GM23338 (cell line): ENCODE data around the gene EML4. TPM values are rescaled to one million over a fixed set of nuclear protein-coding genes. Genes with fewer than 3 reads are reported as not detected.

ENCODE experiments used
- ATAC-seq: fragments of 200-7000 bp; cut with Tn5 transposase; 3 replicates; pipeline ENCODE4 v1.9.1; 2020
- DNase-seq: peaks from one replicate; pipeline ENCODE4 v3.0.0-alpha.2; 2015; ENCODE audit warnings: low spot score
- H2AFZ ChIP-seq: fragments of 200-600 bp; sonication (generic); 2 replicates; pipeline ENCODE4 v1.8.0; 2016; ENCODE audit warnings: antibody characterized with exemption, mild to moderate bottlenecking, moderate library complexity
- H3F3A ChIP-seq: fragments of 200-600 bp; sonication (generic); replicated peaks from 2 replicates; pipeline ENCODE4 v1.8.0; 2017; ENCODE audit warnings: antibody characterized with exemption, mixed run types, low read depth
- H3K27ac ChIP-seq: fragments of 200-600 bp; sonication (generic); 2 replicates; pipeline ENCODE4 v1.6.1; 2016; ENCODE audit warnings: low read depth
- H3K27me3 ChIP-seq: fragments of 200-600 bp; sonication (generic); 2 replicates; pipeline ENCODE4 v1.8.0; 2016; ENCODE audit warnings: mild to moderate bottlenecking, mixed run types, moderate library complexity; ENCODE audit not compliant: insufficient read depth
- H3K36me3 ChIP-seq: fragments of 200-600 bp; sonication (generic); 2 replicates; pipeline ENCODE4 v1.8.0; 2016; ENCODE audit warnings: mild to moderate bottlenecking; ENCODE audit not compliant: insufficient read depth
- H3K4me1 ChIP-seq: fragments of 200-600 bp; sonication (generic); 2 replicates; pipeline ENCODE4 v1.8.0; 2016; ENCODE audit warnings: mild to moderate bottlenecking, moderate library complexity; ENCODE audit not compliant: insufficient read depth
- H3K4me2 ChIP-seq: fragments of 200-600 bp; sonication (generic); 2 replicates; pipeline ENCODE4 v1.7.1; 2017; ENCODE audit warnings: mixed run types
- H3K4me3 ChIP-seq: fragments of 200-600 bp; sonication (generic); 2 replicates; pipeline ENCODE4 v1.6.1; 2016; ENCODE audit warnings: mixed run types
- H3K79me2 ChIP-seq: fragments of 200-600 bp; sonication (generic); replicated peaks from 2 replicates; pipeline ENCODE4 v1.8.0; 2017; ENCODE audit warnings: mild to moderate bottlenecking; ENCODE audit not compliant: insufficient read depth
- H3K9me2 ChIP-seq: fragments of 200-600 bp; sonication (generic); 2 replicates; pipeline ENCODE4 v1.8.0; 2017; ENCODE audit not compliant: insufficient read depth
- H4K20me1 ChIP-seq: fragments of 200-600 bp; sonication (generic); replicated peaks from 2 replicates; pipeline ENCODE4 v1.8.0; 2017; ENCODE audit warnings: mild to moderate bottlenecking; ENCODE audit not compliant: insufficient read depth
- H3K27ac Mint-ChIP-seq: 2 replicates; pipeline ENCODE4 v1.8.0; 2020; ENCODE audit warnings: inconsistent platforms, mild to moderate bottlenecking, moderate library complexity, mixed read lengths
- H3K27me3 Mint-ChIP-seq: 3 replicates; pipeline ENCODE4 v1.8.0; 2022; ENCODE audit warnings: low read depth, mild to moderate bottlenecking, moderate library complexity, mixed read lengths, inconsistent platforms; ENCODE audit not compliant: insufficient read depth, poor library complexity
- H3K36me3 Mint-ChIP-seq: 3 replicates; pipeline ENCODE4 v1.8.0; 2021; ENCODE audit warnings: low read depth, mild to moderate bottlenecking, inconsistent platforms, moderate library complexity, mixed read lengths
- H3K4me1 Mint-ChIP-seq: 3 replicates; pipeline ENCODE4 v1.8.0; 2020; ENCODE audit warnings: mild to moderate bottlenecking, inconsistent platforms, mixed read lengths
- H3K4me3 Mint-ChIP-seq: 3 replicates; pipeline ENCODE4 v1.8.0; 2021; ENCODE audit warnings: moderate library complexity, mild to moderate bottlenecking, inconsistent platforms, mixed read lengths
- H3K9me3 Mint-ChIP-seq: 3 replicates; pipeline ENCODE4 v1.8.0; 2020; ENCODE audit warnings: moderate library complexity, mild to moderate bottlenecking, inconsistent platforms, mixed read lengths
- CREB1 ChIP-seq: fragments of 250-450 bp; sonication (Bioruptor Pico); IDR thresholded peaks from 2 replicates; pipeline ENCODE4 v1.5.0; 2020; ENCODE audit warnings: low read depth, mild to moderate bottlenecking, moderate library complexity
- EZH2 ChIP-seq: fragments of 200-600 bp; sonication (generic); IDR thresholded peaks from one replicate; pipeline ENCODE4 v1.8.0; 2017; ENCODE audit warnings: antibody characterized with exemption, mild to moderate bottlenecking, low read depth; ENCODE audit not compliant: unreplicated experiment
- EZH2phosphoT487 ChIP-seq: fragments of 200-600 bp; sonication (generic); IDR thresholded peaks from one replicate; pipeline ENCODE4 v1.8.1; 2018; ENCODE audit warnings: antibody characterized with exemption; ENCODE audit not compliant: unreplicated experiment
- JUNB ChIP-seq: IDR thresholded peaks from one replicate; pipeline ENCODE4 v1.6.1; 2016; ENCODE audit warnings: antibody characterized with exemption; ENCODE audit not compliant: unreplicated experiment
- NANOG ChIP-seq: IDR thresholded peaks from 2 replicates; pipeline ENCODE4 v1.6.1; 2016; ENCODE audit warnings: antibody characterized with exemption, borderline replicate concordance
- POLR2AphosphoS5 ChIP-seq: IDR thresholded peaks from 2 replicates; pipeline ENCODE4 v1.6.1; 2016; ENCODE audit warnings: antibody characterized with exemption, low read depth
- STAT1 ChIP-seq: IDR thresholded peaks from one replicate; pipeline ENCODE4 v1.6.1; 2016; ENCODE audit warnings: antibody characterized with exemption; ENCODE audit not compliant: unreplicated experiment
- ZNF114 ChIP-seq: fragments of 250-450 bp; sonication (Bioruptor Pico); IDR thresholded peaks from 2 replicates; pipeline ENCODE4 v1.5.0; 2020; ENCODE audit warnings: mild to moderate bottlenecking, moderate library complexity
- ZNF331 ChIP-seq: fragments of 250-450 bp; sonication (Bioruptor Pico); IDR thresholded peaks from 2 replicates; pipeline ENCODE4 v1.5.0; 2020; ENCODE audit warnings: low read depth, mild to moderate bottlenecking, moderate library complexity
- polyA plus RNA-seq: library from polyadenylated mRNA; unstranded; fragments of >200 nt; fragmentation: Nextera tagmentation; extraction: Ambion mirVana; gene quantifications from 2 replicates; pipeline ENCODE4 v1.2.1, GENCODE V29; 2016
- total RNA-seq: library from RNA; depleted of rRNA; stranded (reverse); fragments of >200 nt; shearing (Covaris generic); gene quantifications from 2 replicates; pipeline ENCODE4 v1.2.3, GENCODE V29; 2014
- TF ChIP-seq, protein P1 (sequence below): IDR thresholded peaks from one replicate; pipeline ENCODE4 v1.6.1; 2018; ENCODE audit warnings: antibody characterized with exemption; ENCODE audit not compliant: unreplicated experiment
- TF ChIP-seq, protein P2 (sequence below), 2 experiments: fragments of 200-600 bp in 1 of 2; sonication (generic) in 1 of 2; conservative IDR thresholded peaks; 2 replicates each; pipeline versions ENCODE4 v1.5.1 to v1.6.1; 2016 to 2017; ENCODE audit warnings: antibody characterized with exemption in 2 of 2, low read depth in 2 of 2, mild to moderate bottlenecking in 2 of 2, moderate library complexity in 1 of 2
- TF ChIP-seq, protein P3 (sequence below): IDR thresholded peaks from 2 replicates; pipeline ENCODE4 v1.6.1; 2016; ENCODE audit warnings: antibody characterized with exemption

Gene EML4
- total and polyA plus RNA-seq, 2 experiments from 2014 or later: 65.3 to 115 TPM

DNA sequence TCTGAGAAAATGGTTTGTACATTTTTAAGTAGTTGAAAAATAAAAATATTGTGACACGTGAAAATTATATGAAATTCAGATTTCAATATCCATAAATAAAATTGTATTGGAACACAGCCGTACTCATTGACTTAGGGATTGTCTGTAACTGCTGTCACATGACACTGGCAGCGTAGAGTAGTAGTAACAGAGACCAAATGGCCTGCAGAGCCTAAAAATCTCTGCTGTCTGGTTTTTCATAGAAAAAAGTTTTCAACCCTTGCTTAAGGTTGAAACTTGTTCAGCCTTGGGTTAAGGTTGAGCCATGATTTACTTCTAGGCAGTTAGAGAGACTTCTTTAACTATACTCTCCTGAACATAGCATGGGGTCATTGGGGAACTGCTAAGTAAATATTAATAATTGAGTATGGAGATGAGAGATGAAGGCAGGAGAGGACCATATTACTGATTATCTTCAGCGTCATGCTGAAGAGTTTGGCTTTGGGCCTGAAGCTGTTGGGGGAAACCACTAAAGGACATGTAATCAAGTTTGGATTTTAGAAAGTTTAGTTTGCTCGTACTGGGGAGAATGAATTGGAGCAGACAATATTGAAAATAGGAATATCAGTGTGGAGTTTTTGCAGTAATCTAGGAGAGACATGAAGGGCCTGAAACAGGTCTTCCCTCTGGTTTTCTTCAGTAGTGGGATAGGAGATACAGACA, 16.2 kb downstream of the EML4 start (continued):
- TF ChIP-seq, protein P1, sequence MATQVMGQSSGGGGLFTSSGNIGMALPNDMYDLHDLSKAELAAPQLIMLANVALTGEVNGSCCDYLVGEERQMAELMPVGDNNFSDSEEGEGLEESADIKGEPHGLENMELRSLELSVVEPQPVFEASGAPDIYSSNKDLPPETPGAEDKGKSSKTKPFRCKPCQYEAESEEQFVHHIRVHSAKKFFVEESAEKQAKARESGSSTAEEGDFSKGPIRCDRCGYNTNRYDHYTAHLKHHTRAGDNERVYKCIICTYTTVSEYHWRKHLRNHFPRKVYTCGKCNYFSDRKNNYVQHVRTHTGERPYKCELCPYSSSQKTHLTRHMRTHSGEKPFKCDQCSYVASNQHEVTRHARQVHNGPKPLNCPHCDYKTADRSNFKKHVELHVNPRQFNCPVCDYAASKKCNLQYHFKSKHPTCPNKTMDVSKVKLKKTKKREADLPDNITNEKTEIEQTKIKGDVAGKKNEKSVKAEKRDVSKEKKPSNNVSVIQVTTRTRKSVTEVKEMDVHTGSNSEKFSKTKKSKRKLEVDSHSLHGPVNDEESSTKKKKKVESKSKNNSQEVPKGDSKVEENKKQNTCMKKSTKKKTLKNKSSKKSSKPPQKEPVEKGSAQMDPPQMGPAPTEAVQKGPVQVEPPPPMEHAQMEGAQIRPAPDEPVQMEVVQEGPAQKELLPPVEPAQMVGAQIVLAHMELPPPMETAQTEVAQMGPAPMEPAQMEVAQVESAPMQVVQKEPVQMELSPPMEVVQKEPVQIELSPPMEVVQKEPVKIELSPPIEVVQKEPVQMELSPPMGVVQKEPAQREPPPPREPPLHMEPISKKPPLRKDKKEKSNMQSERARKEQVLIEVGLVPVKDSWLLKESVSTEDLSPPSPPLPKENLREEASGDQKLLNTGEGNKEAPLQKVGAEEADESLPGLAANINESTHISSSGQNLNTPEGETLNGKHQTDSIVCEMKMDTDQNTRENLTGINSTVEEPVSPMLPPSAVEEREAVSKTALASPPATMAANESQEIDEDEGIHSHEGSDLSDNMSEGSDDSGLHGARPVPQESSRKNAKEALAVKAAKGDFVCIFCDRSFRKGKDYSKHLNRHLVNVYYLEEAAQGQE: no peak
- no peak for TF ChIP-seq NANOG
- TF ChIP-seq EZH2phosphoT487: no peak
- TF ChIP-seq ZNF114: no peak
- TF ChIP-seq, protein P2, sequence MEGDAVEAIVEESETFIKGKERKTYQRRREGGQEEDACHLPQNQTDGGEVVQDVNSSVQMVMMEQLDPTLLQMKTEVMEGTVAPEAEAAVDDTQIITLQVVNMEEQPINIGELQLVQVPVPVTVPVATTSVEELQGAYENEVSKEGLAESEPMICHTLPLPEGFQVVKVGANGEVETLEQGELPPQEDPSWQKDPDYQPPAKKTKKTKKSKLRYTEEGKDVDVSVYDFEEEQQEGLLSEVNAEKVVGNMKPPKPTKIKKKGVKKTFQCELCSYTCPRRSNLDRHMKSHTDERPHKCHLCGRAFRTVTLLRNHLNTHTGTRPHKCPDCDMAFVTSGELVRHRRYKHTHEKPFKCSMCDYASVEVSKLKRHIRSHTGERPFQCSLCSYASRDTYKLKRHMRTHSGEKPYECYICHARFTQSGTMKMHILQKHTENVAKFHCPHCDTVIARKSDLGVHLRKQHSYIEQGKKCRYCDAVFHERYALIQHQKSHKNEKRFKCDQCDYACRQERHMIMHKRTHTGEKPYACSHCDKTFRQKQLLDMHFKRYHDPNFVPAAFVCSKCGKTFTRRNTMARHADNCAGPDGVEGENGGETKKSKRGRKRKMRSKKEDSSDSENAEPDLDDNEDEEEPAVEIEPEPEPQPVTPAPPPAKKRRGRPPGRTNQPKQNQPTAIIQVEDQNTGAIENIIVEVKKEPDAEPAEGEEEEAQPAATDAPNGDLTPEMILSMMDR (conservative IDR thresholded peaks at IDR 0.05; ENCODE audit: low read depth in 2 of 2): no peak
- TF ChIP-seq, protein P3, sequence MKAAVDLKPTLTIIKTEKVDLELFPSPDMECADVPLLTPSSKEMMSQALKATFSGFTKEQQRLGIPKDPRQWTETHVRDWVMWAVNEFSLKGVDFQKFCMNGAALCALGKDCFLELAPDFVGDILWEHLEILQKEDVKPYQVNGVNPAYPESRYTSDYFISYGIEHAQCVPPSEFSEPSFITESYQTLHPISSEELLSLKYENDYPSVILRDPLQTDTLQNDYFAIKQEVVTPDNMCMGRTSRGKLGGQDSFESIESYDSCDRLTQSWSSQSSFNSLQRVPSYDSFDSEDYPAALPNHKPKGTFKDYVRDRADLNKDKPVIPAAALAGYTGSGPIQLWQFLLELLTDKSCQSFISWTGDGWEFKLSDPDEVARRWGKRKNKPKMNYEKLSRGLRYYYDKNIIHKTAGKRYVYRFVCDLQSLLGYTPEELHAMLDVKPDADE: no peak
- no peak for TF ChIP-seq ZNF331 (CRISPR knock-in tag)
- no peak for TF ChIP-seq EZH2
- TF ChIP-seq STAT1: no peak
- no peak for TF ChIP-seq JUNB
- no peak for TF ChIP-seq CREB1
- TF ChIP-seq POLR2AphosphoS5: no peak

DNA sequence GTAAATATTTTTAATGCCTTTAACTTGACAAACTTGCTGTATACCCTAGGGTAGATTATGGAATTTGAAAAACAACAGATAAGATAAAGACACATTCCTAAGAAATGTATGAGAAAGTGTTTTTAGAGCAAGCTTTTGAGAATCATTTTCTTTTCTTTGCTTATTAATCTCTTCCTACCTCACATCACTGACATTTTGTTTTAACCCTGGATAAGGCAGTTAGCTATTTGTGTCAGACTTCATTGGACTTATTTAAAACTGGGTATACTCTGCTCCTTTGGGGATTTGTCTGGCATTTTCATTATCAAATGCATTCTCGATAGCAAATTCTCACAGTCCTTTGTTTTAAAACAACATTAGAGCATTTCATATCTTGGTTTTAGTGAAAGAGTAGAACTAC, 17.2 kb downstream of the EML4 start:
- Histone ChIP-seq H2AFZ (no peak overlapping the region), H3K4me2 (no peak overlapping the region), H4K20me1 (peaks cover 21% of the 10 kb centered on the region; the same call in 1 of the 2 replicates), H3K27ac (no peak overlapping the region), H3K9me2 (no peaks in the 10 kb centered on the region), H3K4me1 (0 out of 2 replicates have a peak, but pooled peaks cover 4% of the 10 kb centered on the region), H3K4me3 (no peak overlapping the region), H3K79me2 (peaks cover 100% of the 10 kb centered on the region), H3K27me3 (no peaks in the 10 kb centered on the region), H3F3A (no peaks in the 10 kb centered on the region), H3K36me3 (no peaks in the 10 kb centered on the region)
- no peak for DNase-seq
- no peak for ATAC-seq
- Mint-ChIP-seq H3K27ac (no peak overlapping the region), H3K4me3 (no peak overlapping the region), H3K27me3 (no peaks in the 10 kb centered on the region), H3K36me3 (peaks cover 9% of the 10 kb centered on the region; the same call in 2 of the 3 replicates), H3K4me1 (peaks cover 19% of the 10 kb centered on the region), H3K9me3 (0 out of 3 replicates have a peak, but pooled peaks cover 3% of the 10 kb centered on the region)
- TF ChIP-seq JUNB (no peak), NANOG (no peak), POLR2AphosphoS5 (no peak), EZH2 (no peak), CREB1 (no peak)
